Measurements from ENCODE around the gene SNRPA.
"Not testable (repeated sequence)": the region's sequence is repeated elsewhere in the genome, so short reads cannot be mapped to it uniquely, and the experiment has no call there.

The SNRPA gene

DNA sequence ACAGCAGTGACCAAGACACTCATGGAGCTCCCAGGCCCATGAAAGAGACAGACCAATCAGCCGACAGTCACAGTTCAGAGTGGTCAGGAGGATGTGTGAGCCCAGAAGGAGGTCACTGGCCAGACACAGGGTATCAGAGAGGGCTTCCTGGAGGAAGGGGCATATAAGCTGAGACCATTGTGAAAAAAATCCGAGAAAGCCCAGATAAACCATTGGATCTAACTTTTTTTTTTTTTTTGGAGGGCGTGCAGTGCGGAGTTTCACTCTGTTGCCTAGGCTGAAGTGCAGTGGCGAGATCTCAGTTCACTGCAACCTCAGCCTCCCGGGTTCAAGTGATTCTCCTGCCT lies 29.9 kb upstream of the SNRPA start:
- DNase-seq (ENCODE audit: low spot score), result no peak

DNA sequence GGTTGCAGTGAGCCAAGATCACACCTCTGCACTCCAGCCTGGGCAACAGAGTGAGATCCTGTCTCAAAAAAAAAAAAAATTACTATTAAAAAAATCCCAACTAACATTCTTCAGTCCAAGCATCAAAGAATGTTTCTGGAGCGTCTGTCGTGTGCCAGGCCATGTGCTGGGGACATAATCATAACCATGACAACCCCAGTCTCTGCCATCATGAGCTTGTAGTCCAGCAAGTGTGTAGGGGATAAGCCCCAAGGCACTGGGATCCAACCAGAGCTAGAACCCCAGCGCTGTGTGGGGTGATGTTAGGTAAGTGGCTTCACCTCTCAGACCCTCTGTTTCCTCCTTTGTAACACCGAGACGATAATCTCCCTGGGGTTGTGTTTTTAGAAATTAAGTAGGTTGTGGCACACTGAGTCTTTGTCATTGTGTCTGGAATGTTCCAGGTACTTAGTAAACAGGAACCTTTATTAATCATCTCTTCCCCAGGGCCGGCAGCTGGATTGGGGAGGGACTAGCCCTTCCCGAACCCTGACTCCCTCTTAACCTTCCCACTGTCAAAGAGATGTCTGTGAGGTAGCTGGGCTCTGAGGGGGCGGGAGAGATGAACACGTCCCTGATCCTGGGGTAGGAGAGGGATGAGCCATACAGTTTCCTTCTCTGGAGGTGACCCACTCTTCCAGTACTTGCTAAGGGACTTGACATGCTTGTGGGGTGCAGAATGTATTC lies 28.9 kb upstream of the SNRPA start:
- no peak for DNase-seq (ENCODE audit: low spot score)

DNA sequence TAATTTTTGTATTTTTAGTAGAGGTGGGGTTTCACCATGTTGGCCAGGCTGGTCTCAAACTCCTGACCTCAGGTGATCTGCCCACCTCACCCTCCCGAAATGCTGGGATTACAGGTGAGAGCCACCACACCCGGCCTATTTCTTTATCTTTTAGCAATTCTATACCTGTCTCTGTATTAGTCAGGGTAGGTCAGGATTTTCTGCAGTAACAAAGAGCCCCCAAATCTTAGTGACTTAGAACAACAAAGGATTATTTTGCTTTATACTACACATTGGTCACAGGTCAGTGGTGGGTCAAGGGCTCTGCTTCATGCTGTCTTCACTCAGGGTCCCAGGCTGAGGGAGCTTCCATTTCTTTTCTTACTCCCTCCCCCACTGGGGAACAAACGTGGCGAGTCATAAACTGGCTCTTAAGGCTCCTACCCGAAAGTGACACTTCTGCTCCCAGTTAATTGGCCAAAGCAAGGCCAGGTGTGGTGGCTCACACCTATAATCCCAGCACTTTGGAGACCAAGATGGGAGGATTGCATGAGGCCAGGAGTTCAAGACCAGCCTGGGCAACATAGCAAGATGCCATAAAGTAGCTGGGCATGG lies 27.2 kb upstream of the SNRPA start:
- DNase-seq (ENCODE audit: low spot score), result no peak

DNA sequence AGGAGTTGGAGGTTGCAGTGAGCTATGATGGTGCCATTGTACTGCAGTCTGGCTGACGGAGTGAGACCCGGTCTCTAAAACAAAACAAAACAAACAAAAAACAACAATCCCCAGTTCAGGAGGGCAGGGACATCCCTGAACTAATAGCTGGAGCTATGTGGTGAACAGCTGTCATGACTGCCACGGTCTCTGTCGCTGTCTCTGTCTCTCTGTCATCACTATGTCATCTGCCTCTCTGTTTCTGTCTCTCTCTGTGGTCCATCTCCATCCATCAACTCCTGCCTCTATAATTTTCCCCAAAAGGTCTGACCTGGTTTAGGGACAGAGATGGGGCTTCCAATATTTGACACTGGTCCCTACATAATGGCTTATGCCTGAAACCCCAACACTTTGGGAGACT lies 26.7 kb upstream of the SNRPA start:
- no peak for DNase-seq (ENCODE audit: low spot score)

DNA sequence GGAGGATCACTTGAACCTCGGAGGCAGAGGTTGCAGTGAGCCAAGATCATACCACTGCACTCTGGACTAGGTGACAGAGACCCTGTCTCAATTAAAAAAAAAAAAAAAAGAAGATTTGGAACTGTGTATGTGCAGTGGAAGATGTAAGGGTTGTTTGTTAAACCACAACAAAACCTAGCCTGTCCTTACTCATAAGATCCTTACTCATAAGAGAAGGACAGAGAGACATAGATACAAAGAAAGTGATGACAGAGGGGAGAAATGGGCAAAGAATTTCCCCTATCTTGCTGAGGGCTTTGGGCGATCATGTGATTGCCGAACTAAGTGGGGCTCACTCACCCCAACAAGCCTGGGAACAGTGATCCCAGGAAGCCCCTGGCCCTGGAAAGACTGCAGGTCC lies 26.1 kb upstream of the SNRPA start:
- no peak for DNase-seq (ENCODE audit: low spot score)

DNA sequence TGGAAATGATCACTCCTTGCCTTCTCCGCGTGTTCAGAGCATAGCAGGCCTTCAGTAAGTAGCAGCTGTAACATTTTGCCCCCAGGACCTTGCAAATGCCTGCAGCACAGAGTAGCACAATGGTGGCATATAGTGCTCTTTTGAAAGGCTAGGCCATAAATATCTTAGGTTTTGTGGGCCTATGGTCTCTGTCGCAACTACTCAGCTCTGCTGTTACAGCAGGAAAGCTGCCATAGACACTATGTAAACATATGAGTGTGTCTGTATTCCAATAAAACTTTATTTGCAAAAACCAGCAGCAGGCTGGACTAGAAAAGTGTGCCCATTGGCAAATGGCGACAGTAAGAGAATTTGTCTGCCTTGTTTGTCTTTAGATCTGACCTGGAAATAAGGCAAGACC lies 24.7 kb upstream of the SNRPA start:
- DNase-seq (ENCODE audit: low spot score), result no peak

DNA sequence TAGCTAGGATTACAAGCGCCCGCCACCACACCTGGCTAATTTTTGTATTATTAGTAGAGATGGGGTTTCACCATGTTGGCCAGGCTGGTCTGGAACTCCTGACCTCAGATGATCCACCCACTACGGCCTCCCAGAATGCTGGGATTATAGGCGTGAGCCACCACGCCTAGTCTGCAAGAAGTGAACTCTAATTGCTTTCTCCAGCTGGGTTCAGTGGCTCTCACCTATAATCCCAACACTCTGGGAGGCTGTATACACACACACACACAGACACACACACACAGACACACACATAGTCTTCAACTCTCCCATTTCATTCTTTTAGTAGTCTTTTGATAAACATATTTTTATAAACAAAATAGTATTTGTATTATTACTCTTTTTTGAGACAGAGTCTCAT lies 20.9 kb upstream of the SNRPA start:
- DNase-seq (ENCODE audit: low spot score), result not testable (repeated sequence)

DNA sequence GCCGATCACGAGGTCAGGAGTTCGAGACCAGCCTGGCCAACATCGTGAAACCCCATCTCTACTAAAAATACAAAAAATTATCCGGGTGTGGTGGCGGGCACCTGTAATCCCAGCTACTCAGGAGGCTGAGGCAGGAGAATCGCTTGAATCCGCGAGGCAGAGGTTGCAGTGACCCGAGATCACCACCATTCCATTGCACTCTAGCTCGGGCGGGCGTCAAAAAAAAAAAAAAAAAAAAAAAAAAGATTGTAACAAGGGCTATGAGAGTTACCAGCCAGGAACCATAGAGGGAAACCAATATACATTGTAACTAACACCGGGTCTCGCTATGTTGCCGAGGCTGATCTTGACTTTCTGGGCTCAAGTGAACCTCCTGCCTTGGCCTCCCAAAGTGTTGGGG lies 18.7 kb upstream of the SNRPA start:
- not testable (repeated sequence) for DNase-seq (ENCODE audit: low spot score)

DNA sequence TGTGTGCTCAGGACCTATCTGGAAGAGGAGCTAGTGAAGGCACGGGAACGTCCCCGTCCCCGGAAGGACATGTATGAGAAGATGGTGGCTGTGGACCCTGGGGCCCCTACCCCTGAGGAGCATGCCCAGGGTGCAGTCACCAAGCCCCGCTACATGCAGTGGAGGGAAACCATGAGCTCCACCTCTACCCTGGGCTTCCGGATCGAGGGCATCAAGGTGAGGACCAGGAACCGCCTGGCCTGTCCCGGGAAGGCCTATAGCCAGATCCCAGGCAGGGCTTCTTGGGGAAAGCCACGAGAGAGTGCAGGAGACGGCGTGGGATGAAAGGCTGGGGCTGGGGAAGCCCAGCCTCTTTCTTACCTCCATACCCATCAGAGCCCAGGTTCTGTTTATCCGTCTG lies 17.9 kb upstream of the SNRPA start:
- DNase-seq (ENCODE audit: low spot score), result no peak

DNA sequence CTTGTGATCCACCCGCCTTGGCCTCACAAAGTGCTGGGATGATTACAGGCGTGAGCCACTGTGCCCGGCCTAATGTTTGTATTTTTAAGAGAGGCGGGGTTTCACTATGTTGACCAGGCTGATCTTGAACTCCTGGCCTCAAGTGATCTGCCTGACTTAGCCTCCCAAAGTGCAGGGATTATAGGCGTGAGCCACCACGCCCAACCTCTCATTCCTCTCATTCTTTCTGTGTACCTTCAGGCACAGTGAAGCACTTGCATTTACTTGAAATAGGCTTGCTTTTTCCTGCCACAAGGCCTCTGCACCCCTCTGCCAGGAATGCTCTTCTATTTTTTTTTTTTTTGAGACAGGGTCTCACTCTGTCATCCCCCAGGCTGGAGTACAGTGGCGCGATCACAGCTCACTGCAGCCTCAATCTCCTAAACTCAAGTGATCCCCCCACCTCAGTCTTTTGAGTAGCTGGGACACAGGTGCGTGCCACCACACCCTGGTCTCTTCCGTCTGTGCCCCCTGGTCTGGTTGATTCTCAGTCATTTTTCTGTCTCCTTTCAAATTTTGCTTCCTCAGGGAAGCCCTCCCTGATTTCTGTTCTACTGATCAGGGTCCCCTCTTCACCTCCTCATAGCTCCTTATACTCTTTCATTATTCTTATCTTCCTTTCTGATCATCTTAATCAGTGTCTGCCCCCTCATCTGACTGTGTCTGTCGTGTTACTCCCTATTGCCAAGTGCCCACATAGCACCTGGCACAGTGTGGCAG lies 15.8 kb upstream of the SNRPA start:
- no peak for DNase-seq (ENCODE audit: low spot score)

DNA sequence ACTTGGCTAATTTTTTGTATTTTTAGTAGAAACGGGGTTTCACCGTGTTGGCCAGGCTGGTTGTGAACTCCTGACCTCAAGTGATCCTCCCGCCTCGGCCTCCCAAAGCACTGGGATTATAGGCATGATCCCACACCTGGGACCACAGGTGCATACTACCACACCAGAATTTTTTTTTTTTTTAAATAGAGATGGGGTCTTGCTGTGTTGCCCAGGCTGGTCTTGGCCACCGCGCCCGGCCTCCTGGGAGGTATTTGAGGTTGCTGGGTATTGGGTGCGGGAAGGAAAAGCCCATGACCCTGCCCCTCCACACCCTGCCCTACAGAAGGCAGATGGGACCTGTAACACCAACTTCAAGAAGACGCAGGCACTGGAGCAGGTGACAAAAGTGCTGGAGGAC lies 14.3 kb upstream of the SNRPA start:
- DNase-seq (ENCODE audit: low spot score), result no peak

DNA sequence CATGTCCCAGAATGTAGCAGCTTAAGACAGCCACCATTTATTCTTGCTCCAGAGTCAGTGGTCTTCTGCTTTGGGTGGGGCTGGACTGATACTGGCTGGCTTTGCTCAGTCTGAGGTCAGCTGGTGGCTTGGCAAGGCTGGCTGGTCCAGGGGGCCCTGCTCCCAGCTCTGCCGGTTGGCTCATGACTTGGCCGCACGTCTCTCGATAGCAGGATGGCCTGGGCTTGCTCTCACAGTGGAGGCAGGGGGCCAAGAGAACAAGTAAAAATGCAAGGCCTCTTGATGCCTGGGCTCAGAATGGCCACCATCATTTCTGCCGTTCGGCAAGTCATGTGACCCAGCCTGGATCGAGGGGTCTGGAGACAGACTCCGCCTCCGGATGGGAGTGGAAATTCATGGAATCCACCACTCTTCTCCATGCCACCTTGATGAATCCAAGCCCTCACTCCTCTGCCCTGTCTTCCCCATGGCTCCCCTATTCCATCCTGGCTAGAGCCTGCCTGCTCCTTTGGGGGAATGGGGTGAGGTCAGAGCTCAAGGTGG lies 13.8 kb upstream of the SNRPA start:
- DNase-seq (ENCODE audit: low spot score), result no peak

DNA sequence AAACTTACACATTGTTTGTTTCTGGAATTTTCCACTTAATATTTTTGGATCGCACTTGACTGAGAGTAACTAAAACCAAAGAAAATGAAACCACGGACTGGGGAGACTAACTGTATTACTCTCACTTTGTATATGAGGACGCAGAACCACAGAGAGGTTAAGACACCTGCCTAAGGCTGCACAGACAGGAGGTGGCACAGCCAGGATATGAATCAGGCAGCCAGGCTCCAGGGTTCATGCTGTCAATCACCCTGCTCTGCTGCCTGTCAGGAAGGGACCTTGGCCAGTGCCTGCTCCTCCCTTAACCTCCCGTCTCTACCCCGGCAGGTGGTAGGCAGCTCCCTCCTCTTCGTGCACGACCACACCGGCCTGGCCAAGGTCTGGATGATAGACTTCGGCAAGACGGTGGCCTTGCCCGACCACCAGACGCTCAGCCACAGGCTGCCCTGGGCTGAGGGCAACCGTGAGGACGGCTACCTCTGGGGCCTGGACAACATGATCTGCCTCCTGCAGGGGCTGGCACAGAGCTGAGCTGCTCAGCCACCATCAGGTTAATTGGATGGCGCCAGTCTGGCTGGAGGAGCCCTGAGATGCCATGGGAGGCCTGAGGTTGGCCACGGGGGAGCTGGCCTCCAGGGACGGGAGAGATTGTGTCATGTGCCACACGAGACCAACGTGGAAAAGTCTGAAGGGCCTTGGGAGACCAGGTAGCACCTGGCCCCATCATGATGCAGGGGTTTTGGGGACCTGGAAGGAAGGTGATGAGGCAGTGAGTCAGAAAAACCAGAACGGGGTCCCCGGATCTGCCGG lies 11.8 kb upstream of the SNRPA start:
- DNase-seq (ENCODE audit: low spot score), result no peak

DNA sequence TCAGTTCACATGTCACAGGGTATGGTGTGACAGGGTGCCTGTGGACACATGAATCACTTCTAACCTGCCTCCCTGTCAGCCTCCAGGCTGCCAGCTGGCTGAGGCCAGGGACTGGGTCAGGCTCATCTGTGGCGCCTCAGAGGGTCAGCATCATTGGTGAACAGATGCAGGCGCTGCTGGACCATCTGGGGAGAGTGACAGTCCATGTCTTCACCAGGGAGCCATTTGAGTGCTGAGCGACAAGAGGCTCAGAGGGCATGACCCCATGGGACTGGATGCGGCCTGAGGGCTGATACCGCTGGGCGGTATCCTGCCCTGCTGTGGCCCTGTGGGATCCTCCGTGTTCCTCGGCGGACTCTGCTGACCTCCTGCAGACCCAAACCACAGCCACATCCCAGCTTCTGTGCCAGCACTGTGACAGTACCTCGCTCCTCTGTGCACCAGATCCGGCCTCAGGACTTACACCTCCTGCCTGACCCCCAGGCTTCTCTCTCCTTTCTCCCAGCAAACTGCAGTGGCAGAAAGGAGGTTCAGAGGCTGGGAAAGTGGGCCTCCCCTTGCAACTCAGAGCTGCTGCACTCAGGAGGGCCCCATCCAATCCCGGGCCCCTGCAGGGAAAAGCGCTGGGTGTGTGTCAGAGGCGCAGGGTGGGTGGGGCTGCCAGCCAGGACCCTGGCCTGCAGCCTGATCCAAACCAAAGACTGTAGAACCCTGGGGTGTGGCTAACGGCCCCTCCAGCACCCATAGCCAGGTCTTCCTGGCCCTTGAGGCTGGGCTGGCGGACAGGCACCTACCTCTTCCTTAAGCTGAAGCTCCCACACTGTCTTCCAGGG lies 10.9 kb upstream of the SNRPA start:
- no peak for DNase-seq (ENCODE audit: low spot score)

DNA sequence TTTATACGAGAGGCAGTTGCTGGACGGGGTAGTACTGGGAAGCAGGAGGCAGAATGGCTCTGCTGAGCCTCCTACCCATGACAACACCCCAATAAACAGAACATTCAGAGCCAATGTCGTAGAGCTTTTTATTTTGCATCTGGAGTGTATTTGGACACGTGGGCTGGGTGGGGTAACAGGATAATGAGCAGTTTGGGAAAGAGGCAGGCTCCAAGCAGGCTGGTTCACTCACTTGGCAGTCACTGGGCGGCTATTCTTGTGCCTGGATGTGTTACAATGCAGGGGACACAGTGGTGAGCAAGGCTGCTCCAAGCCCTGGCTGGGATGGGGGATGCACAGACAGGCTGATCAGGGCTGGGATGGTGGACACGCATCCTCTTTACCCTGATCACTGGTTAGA lies 10.3 kb upstream of the SNRPA start:
- no peak for DNase-seq (ENCODE audit: low spot score)

DNA sequence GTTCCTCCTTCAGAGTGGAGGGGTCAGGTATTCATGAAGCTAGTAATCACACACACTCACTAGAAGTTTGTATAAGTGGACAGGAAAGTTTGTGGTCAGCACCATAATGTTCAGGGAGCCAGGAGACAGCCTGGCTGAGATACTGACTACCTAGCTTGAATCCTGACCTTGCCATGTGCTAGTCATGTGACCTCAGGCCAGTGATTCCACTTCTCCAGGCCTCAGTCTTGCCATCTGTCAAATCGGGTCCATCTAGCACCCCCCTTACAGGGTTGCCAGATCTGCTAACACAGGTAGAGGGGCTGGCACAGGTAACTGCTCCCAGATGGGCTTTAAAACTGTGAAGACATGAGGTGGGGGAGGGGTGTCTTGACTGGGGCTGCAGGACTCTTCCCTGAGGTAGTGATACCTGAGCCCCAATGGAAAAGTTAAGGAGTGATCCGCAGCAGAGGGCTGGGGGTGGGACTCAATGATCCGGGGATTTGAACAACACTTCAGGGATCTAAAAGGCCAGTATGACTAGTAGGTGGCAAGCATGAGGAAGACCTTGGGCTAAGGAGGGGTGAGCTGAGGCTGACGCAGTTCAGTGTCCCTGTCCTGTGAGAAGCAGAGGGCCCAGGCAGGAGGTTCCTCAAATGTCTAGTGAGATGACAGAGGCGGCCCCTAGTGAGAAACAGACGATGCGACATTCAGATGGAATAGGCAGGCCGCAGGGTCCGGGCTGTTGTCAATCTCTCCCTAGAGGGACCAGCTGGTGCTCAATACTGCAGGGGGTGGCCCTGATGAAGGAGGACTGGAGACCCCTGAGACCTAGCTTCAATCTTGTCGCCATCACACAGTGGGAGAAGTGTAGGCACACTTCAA lies 9.2 kb upstream of the SNRPA start:
- no peak for DNase-seq (ENCODE audit: low spot score)

DNA sequence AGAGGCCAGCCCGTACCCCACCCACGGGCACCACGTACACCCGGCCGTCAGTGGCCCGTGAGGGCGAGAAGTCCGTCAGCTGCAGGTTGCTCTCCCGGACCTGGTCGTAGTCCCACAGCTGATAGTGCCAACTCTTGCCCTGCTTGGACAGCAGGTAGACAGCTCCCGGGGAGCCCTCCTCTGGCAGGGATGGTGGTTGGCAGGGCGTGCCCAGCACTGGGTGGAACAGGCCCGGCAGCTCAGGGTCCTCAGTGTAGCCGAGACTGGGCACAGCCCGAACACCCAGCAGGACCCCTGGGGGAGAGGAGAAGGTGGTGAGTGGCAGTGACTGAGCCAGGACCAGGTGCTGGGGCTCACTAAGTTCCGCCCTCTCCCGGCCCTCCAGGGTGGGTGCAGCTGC lies 8.5 kb upstream of the SNRPA start:
- no peak for DNase-seq (ENCODE audit: low spot score)

DNA sequence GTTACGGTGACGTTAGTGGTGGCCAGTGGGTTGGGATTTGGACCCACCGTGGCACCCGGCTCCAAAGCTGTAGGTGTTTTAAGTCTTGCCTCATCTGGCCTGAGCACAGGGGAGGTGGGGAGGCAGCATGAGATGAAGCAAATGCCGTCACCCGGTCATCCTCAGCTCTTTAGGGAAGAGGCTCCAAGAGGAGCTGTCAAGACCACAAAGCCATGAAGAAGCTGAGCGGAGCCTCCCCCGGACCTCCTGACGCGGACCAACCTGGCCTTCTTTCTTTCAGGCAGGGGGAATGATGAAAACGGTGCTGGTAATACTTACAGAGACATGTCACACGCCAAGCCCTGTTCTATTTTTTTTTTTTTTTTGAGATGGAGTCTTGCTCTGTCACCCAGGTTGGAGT lies 8.1 kb upstream of the SNRPA start:
- DNase-seq (ENCODE audit: low spot score), result no peak

DNA sequence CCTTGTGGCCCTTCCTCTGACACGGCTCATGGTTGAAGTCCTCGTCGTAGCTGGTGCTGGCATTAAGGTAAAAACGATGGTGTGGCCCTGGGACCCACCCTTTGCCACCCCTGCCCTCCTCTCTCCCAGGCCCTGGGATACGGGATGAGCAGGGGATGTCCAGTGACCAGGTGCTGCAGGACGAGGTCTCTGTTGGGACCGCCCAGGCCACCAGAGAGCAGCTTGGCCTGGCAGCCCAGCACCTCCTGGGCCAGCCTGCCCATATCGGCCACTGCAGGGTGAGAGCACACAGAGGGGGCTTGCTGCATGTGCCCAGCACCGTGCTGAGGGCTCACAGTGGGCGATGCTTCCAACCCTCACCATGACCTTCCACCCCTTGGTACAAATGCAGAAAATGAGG lies 7.1 kb upstream of the SNRPA start:
- no peak for DNase-seq (ENCODE audit: low spot score)

All from SK-N-DZ (cell line).